T-helper 2 cell (primary cell): ENCODE results near the gene SEMA3F.
"Not testable (repeated sequence)": the region's sequence is repeated elsewhere in the genome, so short reads cannot be mapped to it uniquely, and the experiment has no call there.

Experiments
- DNase-seq, 5 experiments: peaks; one replicate each; pipeline versions ENCODE4 v3.0.0 to v3.0.0-alpha.2; 2012 to 2022

SEMA3F gene

GRCh38 chr3:50194128-50194902 is 39.2 kb downstream of the SEMA3F start:
- DNase-seq = peak; percentile 61 to 83 (median 78)

- DNase-seq = peak in 1 of 5 experiments; percentile 29
Observed at GRCh38 chr3:50194903-50195500, 39.9 kb downstream of the SEMA3F start.

GRCh38 chr3:50195501-50196252 is 40.6 kb downstream of the SEMA3F start:
- DNase-seq = no peak

GRCh38 chr3:50196253-50196801 is 41.2 kb downstream of the SEMA3F start:
- no peak for DNase-seq

- DNase-seq = no peak
Observed at GRCh38 chr3:50201573-50202315, 46.6 kb downstream of the SEMA3F start.

- no peak for DNase-seq
Observed at GRCh38 chr3:50202353-50203112, 47.4 kb downstream of the SEMA3F start.

GRCh38 chr3:50203113-50203808 is 48.1 kb downstream of the SEMA3F start:
- DNase-seq = no peak

GRCh38 chr3:50203809-50204803 is 49.0 kb downstream of the SEMA3F start:
- DNase-seq = no peak

- DNase-seq = no peak
Observed at GRCh38 chr3:50204804-50205412, 49.8 kb downstream of the SEMA3F start, which contains the start of gene SLC38A3. TSS of gene SLC38A3 (plus strand) at chr3:50205271. CDS start at chr3:50214200, 8,929 bp downstream.

GRCh38 chr3:50205413-50206276 is 50.5 kb downstream of the SEMA3F start:
- DNase-seq = peak in 3 of 5 experiments; percentile 22 to 51 (median 27)

GRCh38 chr3:50207359-50208042 is 52.4 kb downstream of the SEMA3F start:
- DNase-seq = no peak

GRCh38 chr3:50208677-50209344 is 53.7 kb downstream of the SEMA3F start:
- DNase-seq = no peak

GRCh38 chr3:50210176-50210509 is 55.0 kb downstream of the SEMA3F start:
- no peak for DNase-seq

GRCh38 chr3:50210510-50211367 is 55.6 kb downstream of the SEMA3F start:
- DNase-seq = no peak

- not testable (repeated sequence) for DNase-seq
Observed at GRCh38 chr3:50211368-50211717, 56.2 kb downstream of the SEMA3F start.

GRCh38 chr3:50211930-50212329 is 56.8 kb downstream of the SEMA3F start:
- DNase-seq = no peak
